ENCODE measurements around the gene AK5.
A peak's percentile ranks its signal among the peaks of the same experiment; 100 is the strongest.
"Not testable (repeated sequence)": the region's sequence is repeated elsewhere in the genome, so short reads cannot be mapped to it uniquely, and the experiment has no call there.

The AK5 gene

GRCh38 chr1:77405186-77405585, 123.4 kb downstream of the AK5 start:
- DNase-seq = no peak

GRCh38 chr1:77406661-77407060, 124.8 kb downstream of the AK5 start:
- DNase-seq = no peak

- DNase-seq = no peak
Observed at GRCh38 chr1:77407738-77408375, 126.0 kb downstream of the AK5 start.

- not testable (repeated sequence) for DNase-seq
Observed at GRCh38 chr1:77408933-77409332, 127.1 kb downstream of the AK5 start.

GRCh38 chr1:77412069-77412819, 130.4 kb downstream of the AK5 start:
- DNase-seq = no peak

- no peak for DNase-seq
Observed at GRCh38 chr1:77412820-77413530, 131.2 kb downstream of the AK5 start.

GRCh38 chr1:77413541-77414335, 131.9 kb downstream of the AK5 start:
- peak; percentile 12 for DNase-seq

- no peak for DNase-seq
Observed at GRCh38 chr1:77415579-77415978, 133.8 kb downstream of the AK5 start.

GRCh38 chr1:77416692-77417450, 135.1 kb downstream of the AK5 start:
- peak; percentile 17 for DNase-seq

- DNase-seq = not testable (repeated sequence)
Observed at GRCh38 chr1:77418055-77418454, 136.2 kb downstream of the AK5 start.

GRCh38 chr1:77421504-77422233, 139.8 kb downstream of the AK5 start:
- DNase-seq = no peak

GRCh38 chr1:77424236-77424635, 142.4 kb downstream of the AK5 start:
- no peak for DNase-seq

- no peak for DNase-seq
Observed at GRCh38 chr1:77428068-77428467, 146.2 kb downstream of the AK5 start.

GRCh38 chr1:77430966-77431690, 149.3 kb downstream of the AK5 start:
- no peak for DNase-seq

- DNase-seq = no peak
Observed at GRCh38 chr1:77433934-77434333, 152.1 kb downstream of the AK5 start.

GRCh38 chr1:77434967-77435366, 153.1 kb downstream of the AK5 start:
- DNase-seq = no peak

GRCh38 chr1:77438236-77438913, 156.6 kb downstream of the AK5 start:
- DNase-seq = no peak

GRCh38 chr1:77446841-77447555, 165.2 kb downstream of the AK5 start:
- no peak for DNase-seq

- DNase-seq = no peak
Observed at GRCh38 chr1:77447669-77448068, 165.8 kb downstream of the AK5 start.

GRCh38 chr1:77459881-77460280, 178.1 kb downstream of the AK5 start:
- no peak for DNase-seq
